ENCODE results near the gene RRAS. TPM values are rescaled to one million over a fixed set of nuclear protein-coding genes. Genes with fewer than 3 reads are reported as not detected.
"Not testable (repeated sequence)": the region's sequence is repeated elsewhere in the genome, so short reads cannot be mapped to it uniquely, and the experiment has no call there.

RRAS gene
- total and polyA plus RNA-seq, 5 donors: 76.7 to 153 (median 90.9) TPM

DNA sequence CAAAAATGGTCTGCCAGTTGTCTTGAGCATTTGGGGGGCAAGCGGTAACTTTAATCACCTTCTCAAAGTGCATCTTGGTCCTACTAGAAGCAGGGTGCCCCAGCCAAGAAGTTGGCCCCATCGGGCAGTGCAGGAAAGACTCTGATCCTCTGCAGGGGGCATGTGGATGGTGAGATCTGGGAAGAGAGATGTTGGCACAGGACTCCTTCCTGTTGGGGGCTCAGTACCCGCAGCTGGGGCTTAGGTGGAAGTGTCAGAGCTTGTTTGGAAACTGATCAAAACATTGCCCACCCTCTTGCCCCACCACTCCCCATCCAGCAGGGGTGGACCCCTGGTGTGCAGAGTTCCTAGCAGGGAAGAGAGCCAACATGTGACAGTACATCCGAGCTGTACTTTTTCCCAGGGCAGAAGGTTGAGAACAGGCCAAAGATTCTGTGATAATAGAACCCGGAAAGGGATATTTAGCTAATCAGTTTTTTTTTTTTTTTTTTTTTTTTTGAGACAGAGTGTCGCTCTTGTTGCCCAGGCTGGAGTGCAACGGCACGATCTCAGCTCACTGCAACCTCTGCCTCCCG is 8.8 kb downstream of the RRAS start:
- Histone ChIP-seq H3K4me3 (ENCODE audit: low read length) (no peak overlapping the region), H3K27ac (ENCODE audit: low read length) (peak overlapping the region; percentile 70), H3K9me3 (ENCODE audit: control insufficient read depth, low read length) (no peaks in the 10 kb centered on the region), H3K27me3 (ENCODE audit: control insufficient read depth, insufficient read depth) (no peaks in the 10 kb centered on the region), H3K4me1 (ENCODE audit: control insufficient read depth, insufficient read depth, low read length) (peaks cover 10% of the 10 kb centered on the region)
- ATAC-seq: peak; percentile 33 to 48
- 31% methylated on average over 9 of the region's 9 CpGs for WGBS
- intact Hi-C loops (cut with DNase I): loop anchor here in 1 of 4 donors (10.0 kb wide), 1 partner anchor 46 kb away; the partner anchor contains the start of genes NOSIP and PRRG2
- DNase-seq: peak in 2 of 3 donors; percentile 38 to 46

DNA sequence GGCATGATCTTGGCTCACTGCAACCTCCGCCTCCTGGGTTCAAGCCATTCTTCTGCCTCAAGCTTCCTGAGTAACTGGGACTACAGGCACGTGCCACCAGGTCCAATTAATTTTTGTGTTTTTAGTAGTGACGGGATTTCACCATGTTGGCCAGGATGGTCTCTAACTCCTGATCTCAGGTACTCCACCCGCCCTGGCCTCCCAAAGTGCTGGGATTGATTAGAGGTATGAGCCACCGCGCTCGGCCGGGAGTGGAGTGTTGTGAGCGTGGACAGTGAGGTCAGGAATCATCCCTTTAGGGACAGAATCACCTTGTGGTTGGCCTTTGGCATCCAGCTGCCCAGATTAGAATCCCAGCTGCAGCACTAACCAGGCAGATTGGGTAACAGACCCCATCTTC is 10.3 kb downstream of the RRAS start:
- ATAC-seq: no peak
- 86% methylated on average over 9 of the region's 9 CpGs for WGBS
- Histone ChIP-seq H3K27ac (ENCODE audit: low read length) (no peak overlapping the region), H3K4me1 (ENCODE audit: control insufficient read depth, insufficient read depth, low read length) (peaks cover 7% of the 10 kb centered on the region), H3K9me3 (ENCODE audit: control insufficient read depth, low read length) (no peaks in the 10 kb centered on the region), H3K27me3 (ENCODE audit: control insufficient read depth, insufficient read depth) (no peaks in the 10 kb centered on the region), H3K4me3 (ENCODE audit: low read length) (no peak overlapping the region)
- peak in 2 of 3 donors; percentile 25 to 52 for DNase-seq
- intact Hi-C loops (cut with DNase I): loop anchor here in 1 of 4 donors (10.0 kb wide), 1 partner anchor 45 kb away; the partner anchor contains the start of genes NOSIP and PRRG2

DNA sequence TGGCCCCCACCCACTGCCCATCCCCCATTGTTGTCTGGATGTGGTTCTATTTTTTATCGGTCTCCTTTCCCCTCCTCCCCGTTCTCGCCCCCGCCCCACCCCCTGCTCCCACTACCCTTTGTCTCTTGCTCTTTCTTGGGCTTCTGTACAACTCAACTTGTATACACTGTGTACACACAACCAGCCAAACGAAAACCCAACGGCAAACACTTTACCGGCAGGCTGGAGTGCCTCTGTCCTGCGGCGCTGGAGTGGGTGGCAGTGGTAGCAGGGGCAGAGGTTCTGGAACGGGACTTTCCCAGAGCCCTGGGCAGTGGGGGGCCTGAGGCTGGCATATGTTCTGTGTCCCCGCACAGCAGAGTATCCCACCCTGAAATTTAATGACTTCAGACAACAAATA is 13.7 kb downstream of the RRAS start:
- Histone ChIP-seq H3K4me1 (ENCODE audit: control insufficient read depth, insufficient read depth, low read length) (peaks cover 7% of the 10 kb centered on the region), H3K27ac (ENCODE audit: low read length) (no peak overlapping the region), H3K4me3 (ENCODE audit: low read length) (no peak overlapping the region), H3K27me3 (ENCODE audit: control insufficient read depth, insufficient read depth) (no peaks in the 10 kb centered on the region), H3K9me3 (ENCODE audit: control insufficient read depth, low read length) (no peaks in the 10 kb centered on the region)
- DNase-seq (peak in 1 of 3 donors; percentile 4), ATAC-seq (no peak)
- 86% methylated on average over 11 of the region's 11 CpGs for WGBS
- intact Hi-C loops (cut with DNase I): no loop called here

DNA sequence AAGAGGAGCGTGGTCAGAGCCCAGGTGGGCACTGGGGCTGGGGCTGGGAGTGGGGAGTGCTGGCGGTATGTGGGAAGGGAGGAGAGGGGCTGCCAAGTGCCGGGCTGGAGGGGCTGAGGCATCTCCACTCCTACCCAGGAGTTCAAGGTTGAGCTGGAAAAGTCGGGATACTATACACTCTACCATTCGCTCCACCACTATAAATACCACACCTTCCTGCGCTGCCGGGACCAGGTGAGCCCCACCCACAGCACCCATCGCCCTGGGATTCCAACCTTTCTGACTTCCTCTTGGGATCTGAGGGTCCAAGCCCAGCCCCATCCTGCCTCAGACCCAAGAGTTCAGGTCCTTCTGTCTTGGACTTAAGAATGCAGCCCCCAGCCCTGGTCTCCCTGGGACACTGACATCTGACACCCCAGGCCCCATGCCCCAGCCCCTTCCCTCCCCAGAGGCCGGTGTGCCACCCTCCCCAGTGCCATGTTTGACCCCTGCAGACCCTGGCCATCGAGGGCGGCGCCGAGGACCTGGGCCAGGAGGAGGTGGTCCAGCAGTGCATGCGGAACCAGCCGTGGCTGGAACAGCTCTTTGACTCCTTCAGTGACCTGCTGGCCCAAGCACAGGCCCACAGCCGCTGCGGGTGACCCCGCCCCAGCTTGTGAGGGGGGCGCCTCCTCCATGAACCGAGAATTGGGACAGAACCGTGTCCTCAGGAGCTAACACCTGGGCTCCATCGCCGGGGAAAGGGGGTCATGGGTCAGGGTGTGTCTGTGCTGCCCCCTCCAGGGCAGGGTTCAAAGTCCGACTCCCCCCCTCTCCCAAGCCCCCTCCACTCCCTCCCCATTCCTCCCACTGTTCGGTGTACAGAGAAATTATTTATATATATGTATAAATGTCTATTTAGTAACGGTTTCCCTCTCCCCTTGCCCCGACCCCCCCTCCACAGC is 14.7 kb downstream of the RRAS start:
- intact Hi-C loops (cut with DNase I): no loop called here
- no peak overlapping the region for H3K27ac ChIP-seq (ENCODE audit: low read length)
- ATAC-seq (peak; percentile 18 to 34), DNase-seq (peak in 1 of 3 donors; percentile 29)
- 86% methylated on average over 27 of the region's 27 CpGs for WGBS
- no peaks in the 10 kb centered on the region for H3K4me1 ChIP-seq (ENCODE audit: control insufficient read depth, insufficient read depth, low read length)
- no peak overlapping the region for H3K4me3 ChIP-seq (ENCODE audit: low read length)
- no peaks in the 10 kb centered on the region for H3K9me3 ChIP-seq (ENCODE audit: control insufficient read depth, low read length)
- no peaks in the 10 kb centered on the region for H3K27me3 ChIP-seq (ENCODE audit: control insufficient read depth, insufficient read depth)

DNA sequence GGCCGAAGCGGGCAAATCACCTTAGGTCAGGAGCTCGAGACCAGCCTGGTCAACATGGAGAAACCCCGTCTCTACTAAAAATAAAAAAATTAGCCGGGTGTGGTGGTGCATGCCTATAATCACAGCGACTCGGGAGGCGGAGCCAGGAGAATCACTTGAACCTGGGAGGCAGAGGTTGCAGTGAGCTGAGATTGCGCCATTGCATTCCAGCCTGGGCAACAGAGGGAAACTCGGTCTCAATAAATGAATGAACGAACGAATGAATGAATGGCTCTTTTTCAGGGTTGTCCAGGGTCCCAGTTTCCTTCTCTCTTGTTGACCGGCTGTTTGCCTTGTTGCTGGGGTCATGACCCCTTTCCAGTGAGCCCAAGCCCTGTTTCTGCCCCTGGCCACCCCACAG is 22.1 kb downstream of the RRAS start:
- intact Hi-C loops (cut with DNase I); H3K27ac ChIP-seq (ENCODE audit: low read length); H3K27me3 ChIP-seq (ENCODE audit: control insufficient read depth, insufficient read depth); H3K4me1 ChIP-seq (ENCODE audit: control insufficient read depth, insufficient read depth, low read length); H3K9me3 ChIP-seq (ENCODE audit: control insufficient read depth, low read length); ATAC-seq; H3K4me3 ChIP-seq (ENCODE audit: low read length): not testable (repeated sequence)
- 91% methylated on average over 13 of the region's 13 CpGs for WGBS
- peak in 1 of 3 donors; percentile 6 for DNase-seq

DNA sequence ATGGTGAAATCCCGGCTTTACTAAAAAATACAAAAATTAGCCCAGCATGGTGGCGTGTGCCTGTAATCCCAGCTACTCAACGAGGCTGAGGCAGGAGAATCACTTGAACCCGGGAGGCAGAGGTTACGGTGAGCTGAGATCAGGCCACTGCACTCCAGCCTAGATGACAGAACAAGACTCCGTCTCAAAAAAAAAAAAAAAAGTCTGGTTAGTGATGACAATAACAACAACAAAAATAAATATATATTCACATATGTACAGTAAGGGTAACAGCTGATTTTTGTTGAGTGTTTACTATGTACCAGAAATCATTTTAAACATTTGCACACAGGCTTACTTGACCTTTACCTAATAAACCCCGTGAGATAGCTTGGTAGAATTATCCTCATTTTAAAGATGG is 23.0 kb downstream of the RRAS start:
- no peaks in the 10 kb centered on the region for H3K27me3 ChIP-seq (ENCODE audit: control insufficient read depth, insufficient read depth)
- ATAC-seq (no peak), DNase-seq (no peak)
- 94% methylated on average over 7 of the region's 7 CpGs for WGBS
- no peak overlapping the region for H3K4me3 ChIP-seq (ENCODE audit: low read length)
- intact Hi-C loops (cut with DNase I): no loop called here
- no peak overlapping the region for H3K27ac ChIP-seq (ENCODE audit: low read length)
- peaks cover 2% of the 10 kb centered on the region for H3K4me1 ChIP-seq (ENCODE audit: control insufficient read depth, insufficient read depth, low read length)
- H3K9me3 ChIP-seq (ENCODE audit: control insufficient read depth, low read length): no peaks in the 10 kb centered on the region

DNA sequence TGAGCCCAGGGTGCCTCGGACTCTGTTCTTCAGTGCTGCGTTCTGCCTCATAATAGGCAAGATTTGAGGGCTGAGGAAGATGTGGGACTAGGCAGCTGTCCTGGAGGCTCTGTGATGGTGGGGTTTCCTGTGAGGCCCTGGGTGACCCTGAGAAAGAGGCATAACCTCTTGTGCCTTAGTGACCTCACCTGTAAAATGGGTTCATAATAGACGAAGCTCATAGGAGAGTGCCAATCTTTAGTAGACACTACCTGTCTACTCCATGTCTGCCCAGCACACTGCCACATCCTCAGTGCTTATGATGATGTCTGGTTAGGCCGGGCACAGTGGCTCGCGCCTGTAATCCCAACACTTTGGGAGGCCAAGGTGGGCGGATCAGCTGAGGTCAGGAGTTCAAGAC is 23.4 kb downstream of the RRAS start:
- no peak overlapping the region for H3K27ac ChIP-seq (ENCODE audit: low read length)
- no peaks in the 10 kb centered on the region for H3K27me3 ChIP-seq (ENCODE audit: control insufficient read depth, insufficient read depth)
- no peak for ATAC-seq
- DNase-seq: peak in 1 of 3 donors; percentile 28
- no peaks in the 10 kb centered on the region for H3K9me3 ChIP-seq (ENCODE audit: control insufficient read depth, low read length)
- intact Hi-C loops (cut with DNase I): no loop called here
- WGBS: 96% methylated on average over 7 of the region's 7 CpGs
- H3K4me3 ChIP-seq (ENCODE audit: low read length): no peak overlapping the region
- H3K4me1 ChIP-seq (ENCODE audit: control insufficient read depth, insufficient read depth, low read length): peaks cover 2% of the 10 kb centered on the region

DNA sequence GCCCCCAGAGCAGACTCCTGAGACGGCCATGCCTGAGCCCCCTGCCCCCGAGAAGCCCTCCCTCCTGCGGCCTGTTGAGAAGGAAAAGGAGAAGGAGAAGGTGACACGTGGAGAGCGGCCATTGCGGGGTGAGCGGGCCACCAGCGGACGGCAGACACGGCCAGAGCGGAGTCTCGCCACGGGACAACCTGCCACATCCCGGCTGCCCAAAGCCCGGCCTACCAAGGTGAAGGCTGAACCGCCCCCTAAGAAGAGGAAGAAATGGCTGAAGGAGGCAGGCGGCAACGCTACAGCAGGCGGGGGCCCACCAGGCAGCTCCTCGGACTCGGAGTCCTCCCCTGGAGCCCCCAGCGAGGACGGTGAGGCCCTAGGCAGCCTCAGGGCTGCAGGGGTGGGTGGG is 24.1 kb downstream of the RRAS start:
- no peak overlapping the region for H3K4me3 ChIP-seq (ENCODE audit: low read length)
- DNase-seq: peak in 2 of 3 donors; percentile 42 to 51
- ATAC-seq: no peak
- H3K9me3 ChIP-seq (ENCODE audit: control insufficient read depth, low read length): no peaks in the 10 kb centered on the region
- peaks cover 2% of the 10 kb centered on the region for H3K4me1 ChIP-seq (ENCODE audit: control insufficient read depth, insufficient read depth, low read length)
- intact Hi-C loops (cut with DNase I): no loop called here
- no peak overlapping the region for H3K27ac ChIP-seq (ENCODE audit: low read length)
- no peaks in the 10 kb centered on the region for H3K27me3 ChIP-seq (ENCODE audit: control insufficient read depth, insufficient read depth)
- 97% methylated on average over 23 of the region's 23 CpGs for WGBS

DNA sequence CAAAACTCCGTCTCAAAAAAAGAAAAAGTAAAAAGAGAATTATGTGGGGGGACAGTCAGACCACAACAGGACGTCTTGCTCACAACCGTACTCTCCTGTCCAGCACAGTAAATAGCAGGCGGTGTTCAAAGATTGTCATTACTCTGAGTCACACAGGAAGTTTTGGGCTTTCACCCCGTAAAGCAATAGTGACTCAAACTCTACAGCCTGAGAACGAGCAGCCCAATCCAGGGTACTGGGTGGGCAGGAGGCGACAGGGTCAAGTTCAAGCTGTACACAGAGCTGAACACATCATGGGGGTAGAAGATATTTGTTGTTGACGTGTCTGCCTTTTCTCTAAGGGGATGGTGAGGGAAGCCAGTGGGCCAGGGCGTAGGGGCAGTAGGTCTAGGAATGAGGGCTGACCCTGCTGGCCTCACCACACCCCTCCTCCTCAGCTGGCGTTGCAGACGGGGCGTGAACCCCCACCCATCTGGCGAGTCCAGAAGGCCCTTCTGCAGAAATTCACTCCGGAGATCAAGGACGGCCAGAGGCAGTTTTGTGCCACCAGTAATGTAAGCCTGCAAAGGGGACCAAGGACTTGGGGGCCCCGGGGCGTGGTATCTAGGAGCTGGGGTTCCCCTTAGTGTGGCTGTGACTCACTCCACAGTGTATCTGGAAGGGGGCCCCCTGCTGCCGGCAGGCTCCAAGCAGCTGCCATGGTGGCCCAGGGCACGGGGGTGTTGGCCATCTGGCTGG is 25.7 kb downstream of the RRAS start:
- WGBS: 83% methylated on average over 19 of the region's 19 CpGs
- DNase-seq (peak in 2 of 3 donors; percentile 30 to 54), ATAC-seq (peak in 1 of 2 donors; percentile 9)
- H3K27me3 ChIP-seq (ENCODE audit: control insufficient read depth, insufficient read depth): no peaks in the 10 kb centered on the region
- H3K27ac ChIP-seq (ENCODE audit: low read length): no peak overlapping the region
- H3K4me1 ChIP-seq (ENCODE audit: control insufficient read depth, insufficient read depth, low read length): peaks cover 2% of the 10 kb centered on the region
- intact Hi-C loops (cut with DNase I): no loop called here
- no peak overlapping the region for H3K4me3 ChIP-seq (ENCODE audit: low read length)
- no peaks in the 10 kb centered on the region for H3K9me3 ChIP-seq (ENCODE audit: control insufficient read depth, low read length)

DNA sequence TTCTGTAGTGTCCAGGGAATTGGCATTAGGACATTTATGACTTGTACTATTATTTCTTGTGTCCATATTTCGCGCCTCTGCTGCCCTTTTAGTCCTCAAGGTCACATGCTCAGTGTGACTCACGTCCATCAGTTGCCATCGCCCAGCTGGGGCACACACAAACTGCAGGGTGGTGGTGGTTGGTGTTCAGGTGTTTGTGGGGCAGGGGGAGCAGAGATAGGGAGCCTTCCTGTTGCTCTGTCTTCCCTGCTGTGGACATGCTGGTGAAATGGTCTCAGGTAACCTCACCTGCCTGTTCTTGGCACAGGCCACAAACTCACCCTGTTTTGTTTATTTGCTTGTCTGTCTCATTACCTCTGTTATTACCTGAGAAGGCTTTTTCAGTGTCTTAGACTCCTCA is 26.6 kb downstream of the RRAS start:
- DNase-seq: peak in 1 of 3 donors; percentile 13
- Histone ChIP-seq H3K27me3 (ENCODE audit: control insufficient read depth, insufficient read depth) (no peaks in the 10 kb centered on the region), H3K9me3 (ENCODE audit: control insufficient read depth, low read length) (no peaks in the 10 kb centered on the region), H3K27ac (ENCODE audit: low read length) (no peak overlapping the region), H3K4me1 (ENCODE audit: control insufficient read depth, insufficient read depth, low read length) (peaks cover 2% of the 10 kb centered on the region), H3K4me3 (ENCODE audit: low read length) (no peak overlapping the region)
- 69% methylated on average over 4 of the region's 4 CpGs for WGBS
- intact Hi-C loops (cut with DNase I): no loop called here
- ATAC-seq: peak in 1 of 2 donors; percentile 16

All from right cardiac atrium (tissue), 5 donors.